Smooth muscle cell (in vitro differentiated cells): Measurements from ENCODE around the gene CALN1. TPM values are rescaled to one million over a fixed set of nuclear protein-coding genes. Genes with fewer than 3 reads are reported as not detected.

Experiments
- DNase-seq: peaks from one replicate; lab custom pipeline; 2025; ENCODE audit not compliant: unreplicated experiment; lab: John Stamatoyannopoulos, UW
- H2AFZ ChIP-seq: fragments of 200-600 bp; sonication (generic); 2 replicates; pipeline ENCODE4 v1.6.0; 2016; ENCODE audit warnings: antibody characterized with exemption, low read depth, mild to moderate bottlenecking
- H3F3A ChIP-seq: fragments of 200-600 bp; sonication (generic); 2 replicates; pipeline ENCODE4 v1.6.0; 2017; ENCODE audit warnings: antibody characterized with exemption, low read depth
- H3K27ac ChIP-seq: fragments of 200-600 bp; sonication (generic); 2 replicates; pipeline ENCODE4 v1.5.1; 2016; ENCODE audit warnings: low read depth, mild to moderate bottlenecking
- H3K27me3 ChIP-seq: fragments of 200-600 bp; sonication (generic); 2 replicates; pipeline ENCODE4 v1.6.1; 2016; ENCODE audit warnings: low read depth, mild to moderate bottlenecking
- H3K36me3 ChIP-seq: fragments of 200-600 bp; sonication (generic); 2 replicates; pipeline ENCODE4 v1.5.1; 2016; ENCODE audit warnings: low read depth
- H3K4me1 ChIP-seq: fragments of 200-600 bp; sonication (generic); 2 replicates; pipeline ENCODE4 v1.5.1; 2016; ENCODE audit warnings: low read depth
- H3K4me2 ChIP-seq: fragments of 200-600 bp; sonication (generic); 2 replicates; pipeline ENCODE4 v1.6.0; 2016; ENCODE audit warnings: mild to moderate bottlenecking
- H3K4me3 ChIP-seq: fragments of 200-600 bp; sonication (generic); 2 replicates; pipeline ENCODE4 v1.5.1; 2016; ENCODE audit warnings: mild to moderate bottlenecking
- H3K79me2 ChIP-seq: fragments of 200-600 bp; sonication (generic); 2 replicates; pipeline ENCODE4 v1.6.0; 2016; ENCODE audit warnings: low read depth, mild to moderate bottlenecking
- H3K9ac ChIP-seq: fragments of 200-600 bp; sonication (generic); 2 replicates; pipeline ENCODE4 v1.6.0; 2016; ENCODE audit warnings: low read depth
- H3K9me3 ChIP-seq: fragments of 200-600 bp; sonication (generic); replicated peaks from 2 replicates; pipeline ENCODE4 v1.5.1; 2016; ENCODE audit warnings: low read depth
- H4K20me1 ChIP-seq: fragments of 200-600 bp; sonication (generic); 2 replicates; pipeline ENCODE4 v1.6.0; 2016; ENCODE audit warnings: low read depth
- CTCF ChIP-seq: fragments of 200-600 bp; sonication (generic); IDR thresholded peaks from 2 replicates; pipeline ENCODE4 v1.5.1; 2017; ENCODE audit warnings: borderline replicate concordance, mild to moderate bottlenecking, antibody characterized with exemption; ENCODE audit not compliant: insufficient read depth, poor library complexity, severe bottlenecking
- WGBS: methylation state at CpG from one replicate; pipeline ENCODE4 v1.1.7; 2016; ENCODE audit warnings: low lambda C conversion rate; 5-methylcytosine and 5-hydroxymethylcytosine counted together
- polyA plus RNA-seq: library from polyadenylated mRNA; unstranded; fragments of >200 nt; fragmentation: Nextera tagmentation; extraction: Ambion mirVana; gene quantifications from 2 replicates; pipeline ENCODE4 v1.2.1, GENCODE V29; 2016
- total RNA-seq: library from RNA; depleted of rRNA; stranded (reverse); fragments of >200 nt; gene quantifications from 2 replicates; pipeline ENCODE4 v1.2.3, GENCODE V29; 2014

The CALN1 gene
- total and polyA plus RNA-seq, 2 experiments from 2014 or later, result not detected

GRCh38 chr7:72406820-72407403, 5.2 kb downstream of the CALN1 start:
- H3K4me3 ChIP-seq, result no peak overlapping the region
- no peaks in the 10 kb centered on the region for H3F3A ChIP-seq
- no peaks in the 10 kb centered on the region for H3K36me3 ChIP-seq
- H3K9me3 ChIP-seq, result no peaks in the 10 kb centered on the region
- H4K20me1 ChIP-seq, result no peaks in the 10 kb centered on the region
- H3K4me1 ChIP-seq, result no peaks in the 10 kb centered on the region
- H3K27me3 ChIP-seq, result peaks cover 14% of the 10 kb centered on the region
- H3K79me2 ChIP-seq, result no peaks in the 10 kb centered on the region
- no peak for DNase-seq
- 96% methylated on average over 4 of the region's 4 CpGs for WGBS
- H2AFZ ChIP-seq, result no peak overlapping the region
- H3K27ac ChIP-seq, result no peak overlapping the region
- H3K4me2 ChIP-seq, result no peak overlapping the region
- TF ChIP-seq CTCF, result no peak
- no peak overlapping the region for H3K9ac ChIP-seq

- H3K4me1 ChIP-seq, result no peaks in the 10 kb centered on the region
- H3K79me2 ChIP-seq, result no peaks in the 10 kb centered on the region
- no peak overlapping the region for H3K27ac ChIP-seq
- H3K9ac ChIP-seq, result no peak overlapping the region
- no peaks in the 10 kb centered on the region for H3K36me3 ChIP-seq
- no peak overlapping the region for H2AFZ ChIP-seq
- H3K9me3 ChIP-seq, result no peaks in the 10 kb centered on the region
- H3F3A ChIP-seq, result no peaks in the 10 kb centered on the region
- no peaks in the 10 kb centered on the region for H4K20me1 ChIP-seq
- H3K27me3 ChIP-seq, result peaks cover 22% of the 10 kb centered on the region
- H3K4me2 ChIP-seq, result no peak overlapping the region
- no peak overlapping the region for H3K4me3 ChIP-seq
- DNase-seq, result no peak
- TF ChIP-seq CTCF, result no peak
- WGBS, result 96% methylated on average over 15 of the region's 15 CpGs
Measured at GRCh38 chr7:72405871-72406270, 6.3 kb downstream of the CALN1 start.

GRCh38 chr7:72405418-72405817, 6.7 kb downstream of the CALN1 start:
- Histone ChIP-seq H3F3A (no peaks in the 10 kb centered on the region), H3K36me3 (no peaks in the 10 kb centered on the region), H3K9ac (no peak overlapping the region), H3K27ac (no peak overlapping the region), H3K9me3 (no peaks in the 10 kb centered on the region), H2AFZ (no peak overlapping the region), H4K20me1 (no peaks in the 10 kb centered on the region), H3K79me2 (no peaks in the 10 kb centered on the region), H3K4me1 (no peaks in the 10 kb centered on the region), H3K4me2 (no peak overlapping the region), H3K27me3 (peaks cover 17% of the 10 kb centered on the region), H3K4me3 (no peak overlapping the region)
- TF ChIP-seq CTCF, result no peak
- WGBS, result 55% methylated on average over 11 of the region's 11 CpGs
- no peak for DNase-seq

- H3F3A ChIP-seq, result no peaks in the 10 kb centered on the region
- no peak overlapping the region for H3K4me2 ChIP-seq
- no peaks in the 10 kb centered on the region for H3K79me2 ChIP-seq
- WGBS, result 88% methylated on average over 5 of the region's 5 CpGs
- peaks cover 13% of the 10 kb centered on the region for H3K27me3 ChIP-seq
- H4K20me1 ChIP-seq, result no peaks in the 10 kb centered on the region
- no peaks in the 10 kb centered on the region for H3K9me3 ChIP-seq
- no peak for DNase-seq
- no peak overlapping the region for H2AFZ ChIP-seq
- H3K4me3 ChIP-seq, result no peak overlapping the region
- no peak overlapping the region for H3K27ac ChIP-seq
- no peak overlapping the region for H3K9ac ChIP-seq
- no peaks in the 10 kb centered on the region for H3K36me3 ChIP-seq
- H3K4me1 ChIP-seq, result no peaks in the 10 kb centered on the region
- TF ChIP-seq CTCF, result no peak
Measured at GRCh38 chr7:72404743-72405142, 7.4 kb downstream of the CALN1 start.
